HL-60 (cell line): ENCODE results near the gene GSN.
A peak's percentile ranks its signal among the peaks of the same experiment; 100 is the strongest.

ENCODE experiments used
- DNase-seq, 2 experiments: peaks; one replicate each; pipeline ENCODE4 v3.0.0-alpha.2; 2010 to 2020; ENCODE audit warnings: low read depth in 1 of 2, low spot score in 1 of 2
- H3K27ac ChIP-seq: fragments of 250-450 bp; sonication (Bioruptor Pico); replicated peaks from 2 replicates; pipeline ENCODE4 v1.5.1; 2020; ENCODE audit warnings: mild to moderate bottlenecking, moderate library complexity
- H3K27me3 ChIP-seq: fragments of 250-450 bp; sonication (Bioruptor Pico); 2 replicates; pipeline ENCODE4 v1.5.1; 2021; ENCODE audit warnings: mild to moderate bottlenecking, moderate library complexity; ENCODE audit not compliant: insufficient read depth, poor library complexity, severe bottlenecking
- H3K4me3 ChIP-seq: replicated peaks from 2 replicates; pipeline ENCODE4 v1.5.1; 2011; ENCODE audit warnings: mild to moderate bottlenecking, control low read depth, low read length; ENCODE audit not compliant: insufficient read depth
- CTCF ChIP-seq: IDR thresholded peaks from one replicate; pipeline ENCODE4 v1.5.1; 2011; ENCODE audit warnings: low read length, control low read depth, inconsistent platforms; ENCODE audit not compliant: insufficient read depth
- GABPA ChIP-seq: IDR thresholded peaks from 2 replicates; pipeline ENCODE4 v1.6.1; 2012; ENCODE audit warnings: low read depth
- POLR2AphosphoS5 ChIP-seq: IDR thresholded peaks from 2 replicates; pipeline ENCODE4 v1.6.1; 2012; ENCODE audit warnings: low read depth
- REST ChIP-seq: IDR thresholded peaks from 2 replicates; pipeline ENCODE4 v1.6.1; 2012; ENCODE audit warnings: low read depth; ENCODE audit not compliant: insufficient replicate concordance
- SPI1 ChIP-seq: IDR thresholded peaks from 2 replicates; pipeline ENCODE4 v1.6.1; 2012; ENCODE audit warnings: low read depth, mild to moderate bottlenecking, borderline replicate concordance

Gene GSN

GRCh38 chr9:121240472-121241135 lies 27.4 kb upstream of the GSN start:
- TF ChIP-seq GABPA (no peak), REST (no peak)
- H3K4me3 ChIP-seq = no peak overlapping the region
- H3K27ac ChIP-seq = peak overlapping the region; percentile 61
- H3K27me3 ChIP-seq = no peaks in the 10 kb centered on the region
- DNase-seq = peak in 1 of 2 experiments; percentile 59

- no peak for DNase-seq
- TF ChIP-seq REST (no peak), SPI1 (no peak), POLR2AphosphoS5 (no peak), GABPA (no peak), CTCF (no peak)
- Histone ChIP-seq H3K27me3 (no peaks in the 10 kb centered on the region), H3K27ac (no peak overlapping the region), H3K4me3 (no peak overlapping the region)
Measured at GRCh38 chr9:121242219-121242958, 25.6 kb upstream of the GSN start.

- Histone ChIP-seq H3K27ac (no peak overlapping the region), H3K4me3 (no peak overlapping the region), H3K27me3 (no peaks in the 10 kb centered on the region)
- DNase-seq = no peak
- TF ChIP-seq CTCF (no peak), REST (no peak)
Measured at GRCh38 chr9:121242959-121243346, 25.0 kb upstream of the GSN start.
